Prostate gland (tissue), 2 donors: ENCODE measurements around the gene GYS1. TPM values are rescaled to one million over a fixed set of nuclear protein-coding genes. Genes with fewer than 3 reads are reported as not detected.

Experiments
- DNase-seq: peaks from one replicate; pipeline ENCODE4 v3.0.0-alpha.2; 2019; ENCODE audit warnings: low spot score
- H3K27ac ChIP-seq, 2 donors: fragments of 200-600 bp; sonication (generic); 2 replicates each; pipeline ENCODE4 v1.5.1; 2017 to 2019
- H3K27me3 ChIP-seq: fragments of 200-600 bp; sonication (generic); replicated peaks from 2 replicates; pipeline ENCODE4 v1.5.1; 2019; ENCODE audit not compliant: insufficient read depth
- H3K36me3 ChIP-seq, 2 donors: fragments of 200-600 bp; sonication (generic); 1 replicate in 1 of 2; 2 replicates in 1 of 2; pipeline versions ENCODE4 v1.5.1 to v1.8.1; 2017 to 2019
- H3K4me1 ChIP-seq: fragments of 200-600 bp; sonication (generic); replicated peaks from 2 replicates; pipeline ENCODE4 v1.5.1; 2019
- H3K4me3 ChIP-seq, 2 donors: fragments of 200-600 bp; sonication (generic); 2 replicates each; pipeline ENCODE4 v1.5.1; 2017 to 2019
- H3K9me3 ChIP-seq: fragments of 200-600 bp; sonication (generic); 2 replicates; pipeline ENCODE4 v1.5.1; 2017
- CTCF ChIP-seq, 4 experiments: fragments of 200-600 bp in 2 of 4; fragments of 450-650 bp in 2 of 4; sonication (generic) in 2 of 4; IDR thresholded peaks; 1 replicate in 3 of 4; 2 replicates in 1 of 4; pipeline ENCODE4 v1.5.1; 2016 to 2019; ENCODE audit warnings: antibody characterized with exemption in 4 of 4, mild to moderate bottlenecking in 2 of 4, moderate library complexity in 2 of 4
- POLR2A ChIP-seq: fragments of 450-650 bp; IDR thresholded peaks from one replicate; pipeline ENCODE4 v1.6.1; 2016; ENCODE audit warnings: antibody characterized with exemption, mild to moderate bottlenecking
- POLR2AphosphoS5 ChIP-seq: sonication (generic); formaldehyde crosslinking; IDR thresholded peaks from one replicate; pipeline ENCODE4 v1.6.1; 2017; ENCODE audit warnings: antibody characterized with exemption
- WGBS: methylation state at CpG from one replicate; pipeline ENCODE4 v1.1.5; 2018; 5-methylcytosine and 5-hydroxymethylcytosine counted together
- intact Hi-C: fragments of 100-400 bp; cut with DNase I; formaldehyde crosslinking; loops from one replicate; pipeline ENCODE4 v1.14.2; 2022
- total RNA-seq, 2 donors: library from RNA; depleted of rRNA; stranded (reverse); fragments of >200 nt; gene quantifications; one replicate each; pipeline ENCODE4 v1.1.0, GENCODE V29; 2016

The GYS1 gene
- total RNA-seq, 2 donors from 2014 or later: 47.3 to 52.0 TPM

GRCh38 chr19:48950830-48951519 is 42.1 kb downstream of the GYS1 start:
- Histone ChIP-seq H3K4me3 (no peak overlapping the region), H3K27ac (peak overlapping the region; percentile 8 to 41), H3K4me1 (no peaks in the 10 kb centered on the region), H3K9me3 (no peaks in the 10 kb centered on the region), H3K36me3 (no peaks in the 10 kb centered on the region), H3K27me3 (no peaks in the 10 kb centered on the region)
- no peak for TF ChIP-seq CTCF (IDR thresholded peaks at IDR 0.05)
- TF ChIP-seq POLR2A: no peak
- TF ChIP-seq POLR2AphosphoS5: no peak
- WGBS: 42% methylated on average over 9 of the region's 9 CpGs
- no peak for DNase-seq
- intact Hi-C loops: no loop called here

GRCh38 chr19:48950159-48950558 is 43.0 kb downstream of the GYS1 start:
- intact Hi-C loops: no loop called here
- Histone ChIP-seq H3K4me1 (no peaks in the 10 kb centered on the region), H3K4me3 (no peak overlapping the region), H3K27ac (no peak overlapping the region), H3K9me3 (no peaks in the 10 kb centered on the region), H3K27me3 (no peaks in the 10 kb centered on the region), H3K36me3 (no peaks in the 10 kb centered on the region)
- DNase-seq: no peak
- TF ChIP-seq POLR2A (no peak), CTCF (IDR thresholded peaks at IDR 0.05) (no peak), POLR2AphosphoS5 (no peak)
- 69% methylated on average over 3 of the region's 3 CpGs for WGBS

- Histone ChIP-seq H3K4me3 (no peak overlapping the region), H3K36me3 (no peaks in the 10 kb centered on the region), H3K9me3 (no peaks in the 10 kb centered on the region), H3K27ac (no peak overlapping the region), H3K4me1 (no peaks in the 10 kb centered on the region), H3K27me3 (no peaks in the 10 kb centered on the region)
- WGBS: 100% methylated on average over 3 of the region's 3 CpGs
- TF ChIP-seq CTCF (IDR thresholded peaks at IDR 0.05) (no peak), POLR2A (no peak), POLR2AphosphoS5 (no peak)
- DNase-seq: no peak
- intact Hi-C loops: no loop called here
Observed at GRCh38 chr19:48947258-48947542, 45.9 kb downstream of the GYS1 start.

GRCh38 chr19:48946463-48947257 is 46.4 kb downstream of the GYS1 start:
- Histone ChIP-seq H3K4me1 (no peaks in the 10 kb centered on the region), H3K36me3 (no peaks in the 10 kb centered on the region), H3K9me3 (no peaks in the 10 kb centered on the region), H3K4me3 (no peak overlapping the region), H3K27me3 (no peaks in the 10 kb centered on the region), H3K27ac (no peak overlapping the region)
- TF ChIP-seq POLR2AphosphoS5 (no peak), POLR2A (no peak), CTCF (IDR thresholded peaks at IDR 0.05) (no peak)
- 79% methylated on average over 9 of the region's 9 CpGs for WGBS
- intact Hi-C loops: no loop called here
- no peak for DNase-seq

- intact Hi-C loops: no loop called here
- 89% methylated on average over 2 of the region's 2 CpGs for WGBS
- no peak for DNase-seq
Observed at GRCh38 chr19:48945817-48946216, 47.3 kb downstream of the GYS1 start.

More at GRCh38 chr19:48945817-48946216, 47.3 kb downstream of the GYS1 start:
- Histone ChIP-seq H3K36me3 (no peaks in the 10 kb centered on the region), H3K9me3 (no peaks in the 10 kb centered on the region), H3K4me1 (no peaks in the 10 kb centered on the region), H3K27ac (no peak overlapping the region), H3K27me3 (no peaks in the 10 kb centered on the region), H3K4me3 (no peak overlapping the region)
- TF ChIP-seq POLR2AphosphoS5: no peak
- no peak for TF ChIP-seq CTCF (IDR thresholded peaks at IDR 0.05)
